Skin epidermis (tissue), 12 donors: ENCODE results near the gene RFC3.
"Not testable (repeated sequence)": the region's sequence is repeated elsewhere in the genome, so short reads cannot be mapped to it uniquely, and the experiment has no call there.

ENCODE experiments used
- H3K27ac ChIP-seq, 21 experiments: fragments of 200-600 bp; sonication (generic) in 11 of 21; one replicate each; pipeline ENCODE4 v1.5.0; 2020; ENCODE audit warnings: mild to moderate bottlenecking in 3 of 21, inconsistent platforms in 2 of 21, moderate library complexity in 2 of 21
- H3K4me3 ChIP-seq, 7 experiments: fragments of 200-600 bp; sonication (generic) in 2 of 7; one replicate each; pipeline ENCODE4 v1.5.0; 2020; ENCODE audit warnings: inconsistent platforms in 2 of 7, mild to moderate bottlenecking in 2 of 7, moderate library complexity in 1 of 7

The RFC3 gene

GRCh38 chr13:33806470-33807248 is 11.3 kb upstream of the RFC3 start:
- no peak overlapping the region for H3K27ac ChIP-seq
- H3K4me3 ChIP-seq: no peak overlapping the region

- not testable (repeated sequence) for H3K4me3 ChIP-seq
Observed at GRCh38 chr13:33812829-33813228, 5.1 kb upstream of the RFC3 start.

GRCh38 chr13:33815011-33815550 is 2.9 kb upstream of the RFC3 start:
- no peak overlapping the region for H3K4me3 ChIP-seq
- no peak overlapping the region for H3K27ac ChIP-seq

More at GRCh38 chr13:33812829-33813228, 5.1 kb upstream of the RFC3 start:
- not testable (repeated sequence) for H3K27ac ChIP-seq

- peak overlapping the region in 1 of 21 experiments; percentile 72 for H3K27ac ChIP-seq
- no peak overlapping the region for H3K4me3 ChIP-seq
Observed at GRCh38 chr13:33816912-33817311, 1.0 kb upstream of the RFC3 start.

GRCh38 chr13:33817513-33817900 is 442 bp upstream of the RFC3 start:
- Histone ChIP-seq H3K4me3 (peak overlapping the region; percentile 59 to 97 (median 84)), H3K27ac (peak overlapping the region in 19 of 21 experiments; percentile 19 to 83 (median 72))

- no peak overlapping the region for H3K4me3 ChIP-seq
Observed at GRCh38 chr13:33825083-33825482, 7.1 kb downstream of the RFC3 start.

GRCh38 chr13:33827139-33827538 is 9.2 kb downstream of the RFC3 start:
- no peak overlapping the region for H3K27ac ChIP-seq
- no peak overlapping the region for H3K4me3 ChIP-seq

More at GRCh38 chr13:33825083-33825482, 7.1 kb downstream of the RFC3 start:
- H3K27ac ChIP-seq: no peak overlapping the region

GRCh38 chr13:33828431-33829129 is 10.6 kb downstream of the RFC3 start:
- Histone ChIP-seq H3K27ac (no peak overlapping the region), H3K4me3 (no peak overlapping the region)

GRCh38 chr13:33832872-33833271 is 14.9 kb downstream of the RFC3 start:
- H3K4me3 ChIP-seq: no peak overlapping the region
- H3K27ac ChIP-seq: peak overlapping the region in 3 of 21 experiments; percentile 12 to 24 (median 13)

- Histone ChIP-seq H3K27ac (peak overlapping the region in 3 of 21 experiments; percentile 17 to 32 (median 18)), H3K4me3 (no peak overlapping the region)
Observed at GRCh38 chr13:33838647-33839046, 20.7 kb downstream of the RFC3 start.

- H3K27ac ChIP-seq: no peak overlapping the region
- no peak overlapping the region for H3K4me3 ChIP-seq
Observed at GRCh38 chr13:33840402-33840801, 22.5 kb downstream of the RFC3 start.

- Histone ChIP-seq H3K27ac (no peak overlapping the region), H3K4me3 (no peak overlapping the region)
Observed at GRCh38 chr13:33842207-33842606, 24.3 kb downstream of the RFC3 start.

- H3K4me3 ChIP-seq: no peak overlapping the region
- H3K27ac ChIP-seq: no peak overlapping the region
Observed at GRCh38 chr13:33842986-33843385, 25.0 kb downstream of the RFC3 start.

GRCh38 chr13:33845572-33846302 is 27.8 kb downstream of the RFC3 start:
- H3K27ac ChIP-seq: no peak overlapping the region

GRCh38 chr13:33846303-33847062 is 28.5 kb downstream of the RFC3 start:
- no peak overlapping the region for H3K27ac ChIP-seq
- no peak overlapping the region for H3K4me3 ChIP-seq

More at GRCh38 chr13:33845572-33846302, 27.8 kb downstream of the RFC3 start:
- H3K4me3 ChIP-seq: no peak overlapping the region

GRCh38 chr13:33849211-33849610 is 31.3 kb downstream of the RFC3 start:
- no peak overlapping the region for H3K27ac ChIP-seq
- no peak overlapping the region for H3K4me3 ChIP-seq

GRCh38 chr13:33855371-33855895 is 37.5 kb downstream of the RFC3 start:
- H3K27ac ChIP-seq: no peak overlapping the region
- no peak overlapping the region for H3K4me3 ChIP-seq

GRCh38 chr13:33859691-33860303 is 41.8 kb downstream of the RFC3 start:
- Histone ChIP-seq H3K4me3 (no peak overlapping the region), H3K27ac (no peak overlapping the region)

- no peak overlapping the region for H3K4me3 ChIP-seq
- no peak overlapping the region for H3K27ac ChIP-seq
Observed at GRCh38 chr13:33860526-33860925, 42.6 kb downstream of the RFC3 start.
